ENCODE results near the gene RSPH1.

Gene RSPH1

GRCh38 chr21:42526379-42526727 lies 30.3 kb upstream of the RSPH1 start:
- Histone ChIP-seq H3K36me3 (ENCODE audit: insufficient read depth, low read length) (peaks cover 77% of the 10 kb centered on the region; the same call in 1 of the 2 replicates), H3F3A (ENCODE audit: low read depth) (0 out of 2 replicates have a peak, but pooled peaks cover 4% of the 10 kb centered on the region), H3K79me2 (ENCODE audit: insufficient read depth, low read length) (peaks cover 96% of the 10 kb centered on the region), H3K4me2 (ENCODE audit: low read depth, low read length, poor library complexity, severe bottlenecking) (peak overlapping the region; percentile 84), H3K4me1 (ENCODE audit: insufficient read depth, low read length, poor library complexity, severe bottlenecking) (peaks cover 80% of the 10 kb centered on the region), H3K9me2 (replicated peaks; ENCODE audit: low read depth, low read length) (no peaks in the 10 kb centered on the region), H4K20me1 (ENCODE audit: insufficient read depth, low read length, poor library complexity, severe bottlenecking) (peaks cover 62% of the 10 kb centered on the region), H2AFZ (ENCODE audit: low read length) (no peak overlapping the region), H3K27me3 (ENCODE audit: insufficient read depth, low read length, poor library complexity, severe bottlenecking) (no peaks in the 10 kb centered on the region), H3K4me3 (ENCODE audit: low read length, poor library complexity, severe bottlenecking) (peak overlapping the region; percentile 62), H3K9ac (ENCODE audit: low read depth, low read length, poor library complexity, severe bottlenecking) (peak overlapping the region; percentile 26), H3K9me3 (ENCODE audit: insufficient read depth, low read depth, low read length) (no peaks in the 10 kb centered on the region)
- TF ChIP-seq CTCF (conservative IDR thresholded peaks at IDR 0.05; ENCODE audit: low read length) = no peak

GRCh38 chr21:42525676-42526378 lies 29.8 kb upstream of the RSPH1 start:
- peak overlapping the region; percentile 84 for H3K4me2 ChIP-seq (ENCODE audit: low read depth, low read length, poor library complexity, severe bottlenecking)
- no peak for TF ChIP-seq EZH2phosphoT487 (IDR thresholded peaks at IDR 0.05; ENCODE audit: borderline replicate concordance)
- TF ChIP-seq CTCF (conservative IDR thresholded peaks at IDR 0.05; ENCODE audit: low read length) = no peak

GRCh38 chr21:42525029-42525581 lies 29.1 kb upstream of the RSPH1 start:
- Histone ChIP-seq H3K27me3 (ENCODE audit: insufficient read depth, low read length, poor library complexity, severe bottlenecking) (no peaks in the 10 kb centered on the region), H4K20me1 (ENCODE audit: insufficient read depth, low read length, poor library complexity, severe bottlenecking) (peaks cover 74% of the 10 kb centered on the region), H3K36me3 (ENCODE audit: insufficient read depth, low read length) (peaks cover 78% of the 10 kb centered on the region; the same call in 1 of the 2 replicates), H3K4me1 (ENCODE audit: insufficient read depth, low read length, poor library complexity, severe bottlenecking) (peaks cover 90% of the 10 kb centered on the region), H3F3A (ENCODE audit: low read depth) (0 out of 2 replicates have a peak, but pooled peaks cover 4% of the 10 kb centered on the region), H3K9me3 (ENCODE audit: insufficient read depth, low read depth, low read length) (no peaks in the 10 kb centered on the region), H3K4me3 (ENCODE audit: low read length, poor library complexity, severe bottlenecking) (peak overlapping the region; percentile 59), H3K9ac (ENCODE audit: low read depth, low read length, poor library complexity, severe bottlenecking) (peak overlapping the region; percentile 22), H2AFZ (ENCODE audit: low read length) (no peak overlapping the region), H3K4me2 (ENCODE audit: low read depth, low read length, poor library complexity, severe bottlenecking) (peak overlapping the region; percentile 84), H3K79me2 (ENCODE audit: insufficient read depth, low read length) (peaks cover 96% of the 10 kb centered on the region), H3K9me2 (replicated peaks; ENCODE audit: low read depth, low read length) (no peaks in the 10 kb centered on the region)
- TF ChIP-seq EZH2phosphoT487 (IDR thresholded peaks at IDR 0.05; ENCODE audit: borderline replicate concordance) (no peak), CTCF (conservative IDR thresholded peaks at IDR 0.05; ENCODE audit: low read length) (no peak)

More at GRCh38 chr21:42525676-42526378, 29.8 kb upstream of the RSPH1 start:
- Histone ChIP-seq H4K20me1 (ENCODE audit: insufficient read depth, low read length, poor library complexity, severe bottlenecking) (peaks cover 67% of the 10 kb centered on the region), H3K79me2 (ENCODE audit: insufficient read depth, low read length) (peaks cover 96% of the 10 kb centered on the region), H3K9ac (ENCODE audit: low read depth, low read length, poor library complexity, severe bottlenecking) (peak overlapping the region; percentile 26), H3K9me3 (ENCODE audit: insufficient read depth, low read depth, low read length) (no peaks in the 10 kb centered on the region), H2AFZ (ENCODE audit: low read length) (no peak overlapping the region), H3K27me3 (ENCODE audit: insufficient read depth, low read length, poor library complexity, severe bottlenecking) (no peaks in the 10 kb centered on the region), H3K4me1 (ENCODE audit: insufficient read depth, low read length, poor library complexity, severe bottlenecking) (peaks cover 85% of the 10 kb centered on the region), H3F3A (ENCODE audit: low read depth) (0 out of 2 replicates have a peak, but pooled peaks cover 4% of the 10 kb centered on the region), H3K36me3 (ENCODE audit: insufficient read depth, low read length) (peaks cover 77% of the 10 kb centered on the region; the same call in 1 of the 2 replicates), H3K9me2 (replicated peaks; ENCODE audit: low read depth, low read length) (no peaks in the 10 kb centered on the region), H3K4me3 (ENCODE audit: low read length, poor library complexity, severe bottlenecking) (no peak overlapping the region)
